Ectodermal cell (in vitro differentiated cells): ENCODE data around the gene KRT31.

Experiments used
- H3K27ac ChIP-seq: 2 replicates; pipeline ENCODE4 v1.7.0; 2013; ENCODE audit warnings: mild to moderate bottlenecking, low read depth, low read length; ENCODE audit not compliant: insufficient read depth, poor library complexity, severe bottlenecking
- H3K27me3 ChIP-seq: 2 replicates; pipeline ENCODE4 v1.7.0; 2013; ENCODE audit warnings: mild to moderate bottlenecking, low read length; ENCODE audit not compliant: insufficient read depth, control insufficient read depth, poor library complexity, severe bottlenecking
- H3K36me3 ChIP-seq: one replicate; pipeline ENCODE4 v1.7.0; 2013; ENCODE audit warnings: low read length; ENCODE audit not compliant: control insufficient read depth, insufficient read depth
- H3K4me1 ChIP-seq: one replicate; pipeline ENCODE4 v1.7.0; 2013; ENCODE audit warnings: low read length; ENCODE audit not compliant: control insufficient read depth, insufficient read depth
- H3K4me3 ChIP-seq: 2 replicates; pipeline ENCODE4 v1.7.0; 2013; ENCODE audit warnings: low read depth, low read length, control low read depth; ENCODE audit not compliant: insufficient read depth
- H3K9me3 ChIP-seq: 2 replicates; pipeline ENCODE4 v1.7.0; 2013; ENCODE audit warnings: mild to moderate bottlenecking, low read length, moderate library complexity; ENCODE audit not compliant: control insufficient read depth
- WGBS, 2 experiments: methylation state at CpG; one replicate each; pipeline ENCODE4 v1.1.7; 2013; ENCODE audit warnings: missing lambda C conversion rate in 2 of 2; 5-methylcytosine and 5-hydroxymethylcytosine counted together

Gene KRT31

GRCh38 chr17:41419716-41420115, 22.3 kb upstream of the KRT31 start:
- 96 to 97% methylated on average over 4 of the region's 4 CpGs for WGBS, 2 experiments
- no peak overlapping the region for H3K27ac ChIP-seq
- H3K27me3 ChIP-seq: no peaks in the 10 kb centered on the region
- H3K36me3 ChIP-seq: no peaks in the 10 kb centered on the region
- H3K4me1 ChIP-seq: no peaks in the 10 kb centered on the region
- H3K4me3 ChIP-seq: no peak overlapping the region
- no peaks in the 10 kb centered on the region for H3K9me3 ChIP-seq

GRCh38 chr17:41418116-41418860, 20.9 kb upstream of the KRT31 start:
- H3K27ac ChIP-seq: no peak overlapping the region
- H3K27me3 ChIP-seq: no peaks in the 10 kb centered on the region
- no peaks in the 10 kb centered on the region for H3K4me1 ChIP-seq
- 92% methylated on average over 7 of the region's 7 CpGs for WGBS, 2 experiments
- no peaks in the 10 kb centered on the region for H3K36me3 ChIP-seq
- no peaks in the 10 kb centered on the region for H3K9me3 ChIP-seq
- H3K4me3 ChIP-seq: no peak overlapping the region

GRCh38 chr17:41417576-41418015, 20.2 kb upstream of the KRT31 start:
- Histone ChIP-seq H3K36me3 (no peaks in the 10 kb centered on the region), H3K27me3 (no peaks in the 10 kb centered on the region), H3K9me3 (no peaks in the 10 kb centered on the region), H3K4me1 (no peaks in the 10 kb centered on the region), H3K4me3 (no peak overlapping the region), H3K27ac (no peak overlapping the region)
- WGBS, 2 experiments: 56 to 70% methylated on average over 3 to 4 of the region's 4 CpGs

- Histone ChIP-seq H3K27ac (no peak overlapping the region), H3K27me3 (no peaks in the 10 kb centered on the region), H3K36me3 (no peaks in the 10 kb centered on the region), H3K4me1 (no peaks in the 10 kb centered on the region), H3K9me3 (no peaks in the 10 kb centered on the region), H3K4me3 (no peak overlapping the region)
- 93 to 96% methylated on average over 5 to 6 of the region's 6 CpGs for WGBS, 2 experiments
These were observed 19.7 kb upstream of the KRT31 start for GRCh38 chr17:41417127-41417526.

- Histone ChIP-seq H3K4me1 (no peaks in the 10 kb centered on the region), H3K4me3 (no peak overlapping the region), H3K27me3 (no peaks in the 10 kb centered on the region), H3K9me3 (no peaks in the 10 kb centered on the region), H3K36me3 (no peaks in the 10 kb centered on the region), H3K27ac (no peak overlapping the region)
- whole genome bisulfite sequencing, 2 experiments: 95 to 97% methylated on average over 5 of the region's 5 CpGs
These were observed 19.1 kb upstream of the KRT31 start for GRCh38 chr17:41416479-41416878.

- Histone ChIP-seq H3K4me3 (no peak overlapping the region), H3K9me3 (no peaks in the 10 kb centered on the region), H3K27ac (no peak overlapping the region), H3K36me3 (no peaks in the 10 kb centered on the region), H3K27me3 (no peaks in the 10 kb centered on the region), H3K4me1 (no peaks in the 10 kb centered on the region)
- WGBS, 2 experiments: 87 to 93% methylated on average over 3 of the region's 3 CpGs
These were observed 18.5 kb upstream of the KRT31 start for GRCh38 chr17:41415833-41416335.

GRCh38 chr17:41415411-41415810, 18.0 kb upstream of the KRT31 start:
- WGBS, 2 experiments: 94 to 96% methylated on average over 4 of the region's 4 CpGs
- H3K27me3 ChIP-seq: no peaks in the 10 kb centered on the region
- no peaks in the 10 kb centered on the region for H3K36me3 ChIP-seq
- H3K4me1 ChIP-seq: no peaks in the 10 kb centered on the region
- H3K27ac ChIP-seq: no peak overlapping the region
- no peak overlapping the region for H3K4me3 ChIP-seq
- no peaks in the 10 kb centered on the region for H3K9me3 ChIP-seq

- H3K36me3 ChIP-seq: no peaks in the 10 kb centered on the region
- no peaks in the 10 kb centered on the region for H3K4me1 ChIP-seq
- H3K4me3 ChIP-seq: no peak overlapping the region
- no peaks in the 10 kb centered on the region for H3K9me3 ChIP-seq
- H3K27me3 ChIP-seq: no peaks in the 10 kb centered on the region
- H3K27ac ChIP-seq: no peak overlapping the region
- 94% methylated on average over 2 of the region's 2 CpGs for WGBS, 2 experiments
These were observed 16.6 kb upstream of the KRT31 start for GRCh38 chr17:41413982-41414381.

- Histone ChIP-seq H3K27me3 (no peaks in the 10 kb centered on the region), H3K9me3 (no peaks in the 10 kb centered on the region), H3K4me1 (no peaks in the 10 kb centered on the region), H3K4me3 (no peak overlapping the region), H3K27ac (no peak overlapping the region), H3K36me3 (no peaks in the 10 kb centered on the region)
- WGBS, 2 experiments: 56 to 57% methylated on average over 5 of the region's 5 CpGs
These were observed 16.0 kb upstream of the KRT31 start for GRCh38 chr17:41413353-41413957.

GRCh38 chr17:41411072-41411840, 13.8 kb upstream of the KRT31 start:
- Histone ChIP-seq H3K4me1 (no peaks in the 10 kb centered on the region), H3K4me3 (no peak overlapping the region), H3K27me3 (no peaks in the 10 kb centered on the region), H3K36me3 (no peaks in the 10 kb centered on the region), H3K27ac (no peak overlapping the region), H3K9me3 (no peaks in the 10 kb centered on the region)
- WGBS, 2 experiments: 95 to 96% methylated on average over 20 of the region's 20 CpGs
